Nephron progenitor cell (in vitro differentiated cells): ENCODE data around the gene ENDOV.
"Not testable (repeated sequence)": the region's sequence is repeated elsewhere in the genome, so short reads cannot be mapped to it uniquely, and the experiment has no call there.

Experiments
- DNase-seq: peaks from one replicate; pipeline ENCODE4 v3.0.0; 2021
- H3K27ac Mint-ChIP-seq: 2 replicates; pipeline ENCODE4 v1.8.0; 2021; ENCODE audit warnings: mild to moderate bottlenecking, moderate library complexity, mixed read lengths
- H3K27me3 Mint-ChIP-seq: 2 replicates; pipeline ENCODE4 v1.8.0; 2021; ENCODE audit warnings: mild to moderate bottlenecking, low read depth, mixed read lengths; ENCODE audit not compliant: poor library complexity
- H3K36me3 Mint-ChIP-seq: 2 replicates; pipeline ENCODE4 v1.8.0; 2021; ENCODE audit warnings: low read depth, mixed read lengths
- H3K4me1 Mint-ChIP-seq: 2 replicates; pipeline ENCODE4 v1.8.0; 2021; ENCODE audit warnings: mixed read lengths
- H3K4me3 Mint-ChIP-seq: 2 replicates; pipeline ENCODE4 v1.8.0; 2021; ENCODE audit warnings: mild to moderate bottlenecking, moderate library complexity, mixed read lengths
- H3K9me3 Mint-ChIP-seq: 2 replicates; pipeline ENCODE4 v1.8.0; 2021; ENCODE audit warnings: mild to moderate bottlenecking, moderate library complexity, mixed read lengths
- TF ChIP-seq, protein P1 (sequence below): fragments of 200-600 bp; sonication (generic); IDR thresholded peaks from 2 replicates; pipeline ENCODE4 v1.5.0; 2021; ENCODE audit warnings: antibody characterized with exemption

Gene ENDOV

DNA sequence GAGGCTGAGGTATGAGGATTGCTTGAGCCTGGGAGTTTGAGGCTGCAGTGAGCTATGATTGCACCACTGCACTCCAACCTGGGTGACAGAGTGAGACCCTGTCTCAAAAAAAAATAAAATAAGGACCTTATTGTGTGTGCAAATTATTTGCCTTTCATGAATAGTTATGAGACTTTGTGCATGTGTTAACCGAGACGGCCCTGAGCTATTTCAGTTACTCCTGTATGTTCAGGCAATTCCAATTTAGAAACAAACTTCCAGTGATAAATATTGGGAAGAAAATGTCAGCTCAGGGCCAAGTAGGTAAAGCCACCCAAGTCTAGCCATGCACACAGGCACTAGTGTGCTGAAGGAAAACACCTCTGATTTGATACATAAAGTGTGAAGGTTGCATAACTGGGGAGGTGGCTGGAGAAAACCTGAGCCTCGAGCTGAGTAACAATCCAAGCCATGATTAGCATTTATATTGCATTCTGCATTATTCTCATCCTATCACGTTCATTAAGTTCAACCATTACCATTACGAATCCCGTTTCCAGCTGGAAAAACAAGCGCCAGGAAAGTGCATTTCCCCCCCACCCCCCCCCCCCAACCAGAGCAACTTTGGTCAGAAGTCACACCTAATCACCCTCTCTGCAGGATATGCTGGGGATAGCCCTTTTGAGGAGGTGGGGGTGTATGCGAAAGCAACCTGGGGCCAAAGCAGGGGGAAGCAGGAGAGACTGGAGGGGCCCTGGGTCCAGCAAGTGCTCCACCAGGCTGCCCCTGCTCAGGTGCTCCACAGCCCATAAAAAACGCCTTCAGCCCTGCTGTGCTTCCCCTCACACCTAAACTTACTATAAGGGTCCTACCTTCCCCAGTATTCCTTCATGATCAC, 18.6 kb upstream of the ENDOV start:
- Mint-ChIP-seq H3K27ac (no peak overlapping the region), H3K27me3 (peaks cover 21% of the 10 kb centered on the region), H3K9me3 (no peaks in the 10 kb centered on the region), H3K36me3 (no peaks in the 10 kb centered on the region), H3K4me3 (no peak overlapping the region), H3K4me1 (peaks cover 67% of the 10 kb centered on the region)
- TF ChIP-seq, protein P1, sequence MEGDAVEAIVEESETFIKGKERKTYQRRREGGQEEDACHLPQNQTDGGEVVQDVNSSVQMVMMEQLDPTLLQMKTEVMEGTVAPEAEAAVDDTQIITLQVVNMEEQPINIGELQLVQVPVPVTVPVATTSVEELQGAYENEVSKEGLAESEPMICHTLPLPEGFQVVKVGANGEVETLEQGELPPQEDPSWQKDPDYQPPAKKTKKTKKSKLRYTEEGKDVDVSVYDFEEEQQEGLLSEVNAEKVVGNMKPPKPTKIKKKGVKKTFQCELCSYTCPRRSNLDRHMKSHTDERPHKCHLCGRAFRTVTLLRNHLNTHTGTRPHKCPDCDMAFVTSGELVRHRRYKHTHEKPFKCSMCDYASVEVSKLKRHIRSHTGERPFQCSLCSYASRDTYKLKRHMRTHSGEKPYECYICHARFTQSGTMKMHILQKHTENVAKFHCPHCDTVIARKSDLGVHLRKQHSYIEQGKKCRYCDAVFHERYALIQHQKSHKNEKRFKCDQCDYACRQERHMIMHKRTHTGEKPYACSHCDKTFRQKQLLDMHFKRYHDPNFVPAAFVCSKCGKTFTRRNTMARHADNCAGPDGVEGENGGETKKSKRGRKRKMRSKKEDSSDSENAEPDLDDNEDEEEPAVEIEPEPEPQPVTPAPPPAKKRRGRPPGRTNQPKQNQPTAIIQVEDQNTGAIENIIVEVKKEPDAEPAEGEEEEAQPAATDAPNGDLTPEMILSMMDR: no peak
- no peak for DNase-seq

DNA sequence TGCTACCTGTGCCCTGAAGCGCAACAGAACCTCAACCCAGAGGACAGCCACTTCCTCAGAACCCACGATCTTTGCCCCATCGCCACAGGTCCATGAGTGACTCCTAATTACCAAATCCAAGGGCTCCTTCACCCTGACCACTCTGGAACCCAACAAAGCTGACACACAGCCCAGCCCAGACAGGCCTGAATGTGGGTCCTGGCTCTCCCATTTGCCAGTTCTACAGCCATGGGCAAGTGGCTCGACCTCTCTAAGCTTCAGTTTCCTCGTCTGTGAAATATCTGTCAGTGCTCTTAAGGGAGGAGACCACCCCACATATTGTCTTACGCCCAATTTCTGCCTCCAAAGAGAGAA, 18.0 kb upstream of the ENDOV start:
- Mint-ChIP-seq H3K27me3 (peaks cover 18% of the 10 kb centered on the region), H3K9me3 (no peaks in the 10 kb centered on the region), H3K4me3 (no peak overlapping the region), H3K36me3 (no peaks in the 10 kb centered on the region), H3K4me1 (peaks cover 73% of the 10 kb centered on the region), H3K27ac (no peak overlapping the region)
- no peak for DNase-seq
- TF ChIP-seq, protein P1: no peak

DNA sequence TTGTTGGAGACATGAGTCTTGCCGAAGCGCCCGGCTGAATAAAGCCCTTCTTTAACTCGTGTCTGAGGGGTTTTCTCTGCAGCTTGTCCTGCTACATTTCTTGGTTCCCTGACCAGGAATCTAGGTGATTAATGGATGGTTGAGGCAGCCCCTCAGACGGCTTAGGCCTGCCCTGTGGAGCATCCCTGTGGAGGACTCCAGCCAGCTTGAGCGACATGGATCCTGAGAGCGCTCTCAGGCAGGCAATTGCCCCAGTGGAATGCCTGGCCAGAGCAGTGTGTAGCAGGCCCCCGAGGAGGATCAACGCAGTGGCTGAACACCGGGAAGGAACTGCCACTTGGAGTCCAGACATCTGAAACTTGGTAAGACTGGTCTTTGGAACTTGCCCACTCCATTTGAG, 17.3 kb upstream of the ENDOV start:
- no peaks in the 10 kb centered on the region for H3K9me3 Mint-ChIP-seq
- H3K36me3 Mint-ChIP-seq: no peaks in the 10 kb centered on the region
- no peak for DNase-seq
- H3K27ac Mint-ChIP-seq: peak overlapping the region; percentile 21
- H3K4me3 Mint-ChIP-seq: peak overlapping the region; percentile 1
- H3K4me1 Mint-ChIP-seq: peaks cover 73% of the 10 kb centered on the region
- TF ChIP-seq, protein P1: no peak
- H3K27me3 Mint-ChIP-seq: peaks cover 16% of the 10 kb centered on the region

DNA sequence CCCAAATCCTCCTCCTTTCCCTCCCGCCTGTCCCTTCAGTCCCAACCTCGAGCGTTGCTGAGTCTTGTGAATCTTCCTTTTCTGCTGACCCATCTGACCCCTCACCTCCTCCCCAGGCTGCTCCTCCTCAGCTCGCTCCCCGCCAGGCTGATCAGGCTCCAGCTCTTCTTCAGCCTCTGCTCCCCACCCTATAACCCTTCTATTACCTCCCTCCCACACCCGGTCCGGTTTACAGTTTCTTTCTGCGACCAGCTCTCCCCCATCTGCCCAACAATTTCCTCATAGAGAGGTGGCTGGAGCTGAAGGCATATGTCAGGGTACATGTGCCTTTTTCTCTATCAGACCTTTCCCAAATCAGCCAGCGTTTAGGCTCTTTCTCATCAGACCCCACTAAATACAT, 13.9 kb upstream of the ENDOV start:
- H3K27me3 Mint-ChIP-seq: peaks cover 16% of the 10 kb centered on the region

DNA sequence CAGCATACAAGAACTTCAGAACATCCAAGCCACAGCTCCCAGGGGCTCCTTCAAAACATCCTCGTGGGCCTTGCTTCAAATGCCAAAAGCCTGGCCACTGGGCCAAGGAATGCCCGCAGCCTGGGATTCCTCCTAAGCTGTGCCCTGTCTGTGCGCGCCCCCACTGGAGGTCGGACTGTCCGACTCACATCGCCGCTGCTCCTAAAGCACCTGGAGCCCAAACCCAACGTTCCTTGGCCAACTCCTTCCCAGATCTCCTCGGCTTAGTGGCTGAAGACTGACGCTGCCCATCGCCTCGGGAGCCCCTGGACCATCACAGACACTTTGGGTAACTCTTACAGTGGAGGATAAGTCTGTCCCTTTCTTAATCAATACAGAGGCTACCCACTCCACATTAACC, 12.9 kb upstream of the ENDOV start:
- not testable (repeated sequence) for H3K4me3 Mint-ChIP-seq, DNase-seq, H3K27ac Mint-ChIP-seq, H3K9me3 Mint-ChIP-seq, H3K36me3 Mint-ChIP-seq
- Mint-ChIP-seq H3K27me3 (peaks cover 16% of the 10 kb centered on the region), H3K4me1 (peaks cover 48% of the 10 kb centered on the region)

More for the DNA sequence above, 13.9 kb upstream of the ENDOV start:
- H3K36me3 Mint-ChIP-seq, H3K9me3 Mint-ChIP-seq, DNase-seq: not testable (repeated sequence)
- Mint-ChIP-seq H3K27ac (peak overlapping the region; percentile 73), H3K4me3 (peak overlapping the region; percentile 27), H3K4me1 (peaks cover 54% of the 10 kb centered on the region)

DNA sequence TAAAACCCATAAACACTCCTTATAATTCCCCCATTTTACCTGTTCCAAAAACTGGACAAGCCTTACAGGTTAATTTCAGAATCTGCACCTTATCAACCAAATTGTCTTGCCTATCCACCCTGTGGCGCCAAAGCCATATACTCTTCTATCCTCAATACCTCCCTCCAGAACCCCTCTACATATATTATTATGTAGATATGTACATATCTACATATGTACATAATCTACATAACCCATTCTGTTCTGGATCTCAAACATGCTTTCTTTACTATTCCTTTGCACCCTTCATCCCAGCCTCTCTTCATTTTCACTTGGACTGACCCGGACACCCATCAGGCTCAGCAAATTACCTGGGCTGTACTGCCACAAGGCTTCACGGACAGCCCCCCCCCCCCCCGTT, 12.0 kb upstream of the ENDOV start:
- Mint-ChIP-seq H3K4me3 (no peak overlapping the region), H3K9me3 (no peaks in the 10 kb centered on the region), H3K4me1 (peaks cover 39% of the 10 kb centered on the region), H3K36me3 (no peaks in the 10 kb centered on the region), H3K27me3 (peaks cover 16% of the 10 kb centered on the region), H3K27ac (no peak overlapping the region)
- no peak for DNase-seq
- TF ChIP-seq, protein P1: no peak

DNA sequence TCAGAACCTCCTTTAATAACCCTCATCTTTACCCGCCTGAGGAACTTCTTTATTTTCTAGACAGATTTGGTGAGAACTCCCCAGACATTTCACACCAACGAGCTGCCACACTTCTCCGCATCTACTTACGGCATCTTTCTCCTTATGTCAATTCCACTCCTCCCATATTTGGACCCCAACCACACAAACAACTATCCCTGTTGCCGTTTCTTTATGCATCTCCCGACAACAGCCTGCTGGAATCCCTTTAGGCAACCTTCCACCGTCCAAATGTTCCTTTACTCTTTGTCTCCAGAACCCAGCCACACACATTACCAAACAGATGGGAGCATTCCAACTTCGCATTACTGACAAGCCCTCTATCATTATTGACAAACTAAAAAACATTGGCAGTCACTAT, 8.8 kb upstream of the ENDOV start:
- Mint-ChIP-seq H3K36me3 (no peaks in the 10 kb centered on the region), H3K27me3 (peaks cover 22% of the 10 kb centered on the region), H3K4me3 (no peak overlapping the region), H3K9me3 (no peaks in the 10 kb centered on the region), H3K4me1 (peaks cover 8% of the 10 kb centered on the region), H3K27ac (no peak overlapping the region)
- TF ChIP-seq, protein P1: no peak
- DNase-seq: no peak

DNA sequence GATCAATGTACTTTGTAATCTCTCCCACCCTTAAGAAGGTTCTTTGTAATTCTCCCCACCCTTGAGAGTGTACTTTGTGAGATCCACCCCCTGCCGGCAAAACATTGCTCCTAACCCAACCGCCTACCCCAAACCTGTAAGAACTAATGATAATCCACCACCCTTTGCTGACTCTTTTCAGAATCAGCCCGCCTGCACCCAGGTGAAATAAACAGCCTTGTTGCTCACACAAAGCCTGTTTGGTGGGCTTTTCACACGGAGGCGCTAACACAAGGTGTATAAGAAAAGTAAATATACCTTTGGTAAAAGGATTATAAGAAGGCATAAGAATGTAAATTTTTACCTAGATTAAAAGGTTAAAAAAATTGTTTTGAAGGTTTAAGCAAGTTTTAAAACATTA, 7.0 kb upstream of the ENDOV start:
- DNase-seq, H3K4me3 Mint-ChIP-seq, H3K36me3 Mint-ChIP-seq, H3K4me1 Mint-ChIP-seq, H3K9me3 Mint-ChIP-seq, H3K27ac Mint-ChIP-seq: not testable (repeated sequence)
- peaks cover 39% of the 10 kb centered on the region for H3K27me3 Mint-ChIP-seq
